Naive thymus-derived CD8-positive, alpha-beta T cell (primary cell): ENCODE results near the gene MYRF. TPM values are rescaled to one million over a fixed set of nuclear protein-coding genes. Genes with fewer than 3 reads are reported as not detected.

Experiments
- ATAC-seq, 2 donors: fragments of 150-1000 bp; cut with Tn5 transposase in 1 of 2; sonication (Bioruptor Pico), chemical (Tn5 transposase) in 1 of 2; 1 replicate in 1 of 2; 2 replicates in 1 of 2; pipeline ENCODE4 v1.10.0; 2021; ENCODE audit warnings: mild to moderate bottlenecking in 2 of 2, moderate library complexity in 2 of 2
- POLR2A ChIA-PET: fragments of 350-600 bp; sonication (Branson Sonifier 250); formaldehyde crosslinking; loops from one replicate; lab custom pipeline; 2021; ENCODE audit warnings: antibody characterized with exemption; lab: Charles Lee
- DNase-seq, 10 donors: peaks; one replicate each; pipeline versions ENCODE4 v3.0.0 to v3.0.0-alpha.2; 2020 to 2022
- H3K27ac Mint-ChIP-seq, 10 donors: one replicate each; pipeline ENCODE4 v1.8.0; 2020 to 2022; ENCODE audit warnings: mild to moderate bottlenecking in 10 of 10, mixed read lengths in 10 of 10, moderate library complexity in 4 of 10, inconsistent platforms in 1 of 10
- H3K27me3 Mint-ChIP-seq, 5 donors: one replicate each; pipeline ENCODE4 v1.8.0; 2021 to 2022; ENCODE audit warnings: mixed read lengths in 5 of 5
- H3K36me3 Mint-ChIP-seq, 3 donors: one replicate each; pipeline ENCODE4 v1.8.0; 2020 to 2022; ENCODE audit warnings: mixed read lengths in 3 of 3, mild to moderate bottlenecking in 2 of 3, inconsistent platforms in 1 of 3
- H3K4me1 Mint-ChIP-seq, 4 donors: one replicate each; pipeline ENCODE4 v1.8.0; 2021 to 2022; ENCODE audit warnings: mixed read lengths in 4 of 4
- H3K4me3 Mint-ChIP-seq, 10 donors: one replicate each; pipeline ENCODE4 v1.8.0; 2020 to 2022; ENCODE audit warnings: mild to moderate bottlenecking in 10 of 10, mixed read lengths in 10 of 10, moderate library complexity in 6 of 10, inconsistent platforms in 1 of 10
- H3K9me3 Mint-ChIP-seq, 9 donors: one replicate each; pipeline ENCODE4 v1.8.0; 2020 to 2022; ENCODE audit warnings: mixed read lengths in 9 of 9, mild to moderate bottlenecking in 3 of 9, inconsistent platforms in 1 of 9, moderate library complexity in 1 of 9
- polyA plus RNA-seq, 3 donors: library from polyadenylated mRNA; unstranded; fragments of 300-500 nt; fragmentation: Illumina TruSeq; gene quantifications; one replicate each; pipeline ENCODE4 v1.2.3, GENCODE V29; 2021
- total RNA-seq, 8 experiments: library from RNA in 2 of 8; stranded (reverse) in 2 of 8; gene quantifications; one replicate each; pipeline ENCODE4 v1.2.3 and lab custom pipeline; 2021 to 2026

Gene MYRF
- total and polyA plus RNA-seq, 5 experiments from 2014 or later = 0.26 to 0.68 (median 0.49) TPM; not detected in 1

- ATAC-seq = no peak
Observed at GRCh38 chr11:61756452-61757212, 4.2 kb downstream of the MYRF start.

GRCh38 chr11:61757213-61757862 is 4.9 kb downstream of the MYRF start:
- Mint-ChIP-seq H3K4me1 (peaks cover 9 to 30% (median 14%) of the 10 kb centered on the region in 4 donors), H3K36me3 (no peaks in the 10 kb centered on the region), H3K9me3 (no peaks in the 10 kb centered on the region), H3K4me3 (no peak overlapping the region), H3K27ac (no peak overlapping the region), H3K27me3 (peaks cover 3 to 23% (median 14%) of the 10 kb centered on the region in 5 donors)
- POLR2A ChIA-PET = interaction anchor here (0.5 kb wide), 1 partner anchor 36 kb away, joined by 3 read pairs; no protein-coding TSS in a partner anchor
- DNase-seq (no peak), ATAC-seq (no peak)

More at GRCh38 chr11:61756452-61757212, 4.2 kb downstream of the MYRF start:
- POLR2A ChIA-PET = interaction anchor here (0.5 kb wide), 1 partner anchor 35 kb away, joined by 3 read pairs; no protein-coding TSS in a partner anchor
- H3K36me3 Mint-ChIP-seq = no peaks in the 10 kb centered on the region
- DNase-seq = peak in 1 of 10 donors; percentile 32
- H3K4me3 Mint-ChIP-seq = peak overlapping the region in 1 of 10 donors; percentile 40
- peaks cover 3 to 18% (median 12%) of the 10 kb centered on the region in 5 donors for H3K27me3 Mint-ChIP-seq
- H3K4me1 Mint-ChIP-seq = peaks cover 12 to 30% (median 16%) of the 10 kb centered on the region in 4 donors
- H3K27ac Mint-ChIP-seq = peak overlapping the region in 5 of 10 donors; percentile 34 to 74 (median 63)
- H3K9me3 Mint-ChIP-seq = no peaks in the 10 kb centered on the region

DNA sequence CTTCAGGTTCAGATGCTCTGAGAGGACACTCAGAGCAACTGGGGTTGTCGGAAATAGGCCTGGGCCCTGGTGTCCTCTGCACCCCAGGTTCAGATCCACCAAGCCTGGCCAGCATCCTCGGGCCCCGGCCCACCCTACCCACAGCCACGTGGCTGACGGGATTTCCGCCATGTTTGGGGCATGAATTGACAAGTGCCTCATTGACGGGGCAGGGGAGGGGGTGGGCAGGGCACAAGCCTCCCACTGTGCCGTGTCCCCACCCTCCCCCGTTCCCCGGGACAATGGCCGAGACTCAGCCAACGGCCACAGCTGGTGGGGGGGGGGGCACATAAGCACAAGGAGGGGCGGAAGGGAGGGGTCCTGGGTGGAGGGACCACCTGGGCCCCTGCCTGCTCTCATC is 8.5 kb downstream of the MYRF start:
- no peaks in the 10 kb centered on the region for H3K36me3 Mint-ChIP-seq

DNA sequence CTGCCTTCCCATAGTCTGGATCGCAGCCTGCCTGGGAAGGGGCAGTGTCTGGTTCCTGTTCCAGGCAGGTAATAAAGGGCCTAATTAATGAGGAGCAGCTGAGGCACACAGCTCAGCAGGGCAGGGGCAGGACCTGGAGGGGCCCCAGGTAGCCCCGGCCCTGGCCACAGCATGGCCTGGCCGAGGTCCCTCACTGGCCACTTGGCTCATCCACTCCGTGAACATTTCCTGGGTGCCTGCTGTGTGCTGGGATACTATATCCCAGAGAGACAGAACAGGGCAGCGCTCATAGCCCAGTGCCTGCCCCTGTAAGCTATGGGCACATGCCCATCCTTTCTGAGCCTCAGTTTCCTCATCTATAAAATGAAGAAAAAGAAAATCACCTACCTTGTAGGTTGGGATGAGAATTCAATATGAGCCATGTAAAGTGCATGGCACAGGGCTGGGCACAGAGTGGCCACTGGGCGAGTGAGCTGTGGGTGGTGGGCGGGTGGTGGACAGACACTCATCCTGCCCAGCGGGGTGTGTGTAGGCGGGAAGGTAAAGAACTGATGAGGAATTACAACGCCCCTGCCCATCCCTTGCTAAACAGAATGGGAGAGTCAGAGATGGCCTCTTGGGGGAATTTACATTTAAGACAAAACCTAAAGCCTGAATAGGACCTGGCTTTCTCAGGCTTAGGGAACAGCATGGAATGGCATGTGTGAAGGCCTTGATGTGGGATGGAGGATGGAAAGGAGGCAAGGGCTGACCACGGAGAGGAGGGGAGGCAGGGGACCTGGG is 9.2 kb downstream of the MYRF start:
- no peak for DNase-seq
- ATAC-seq = no peak
- H3K27me3 Mint-ChIP-seq = peaks cover 1 to 9% (median 5%) of the 10 kb centered on the region in 5 donors
- peak overlapping the region in 2 of 10 donors; percentile 47 to 49 for H3K27ac Mint-ChIP-seq
- H3K4me1 Mint-ChIP-seq = peaks cover 0 to 5% (median 2%) of the 10 kb centered on the region in 4 donors
- H3K36me3 Mint-ChIP-seq = no peaks in the 10 kb centered on the region
- H3K4me3 Mint-ChIP-seq = no peak overlapping the region
- no peaks in the 10 kb centered on the region for H3K9me3 Mint-ChIP-seq
- POLR2A ChIA-PET = no interaction called here

More for the DNA sequence above, 8.5 kb downstream of the MYRF start:
- ATAC-seq (no peak), DNase-seq (no peak)
- Mint-ChIP-seq H3K27ac (no peak overlapping the region), H3K4me3 (no peak overlapping the region), H3K9me3 (no peaks in the 10 kb centered on the region), H3K4me1 (peaks cover 4 to 12% (median 8%) of the 10 kb centered on the region in 4 donors), H3K27me3 (peaks cover 1 to 9% (median 5%) of the 10 kb centered on the region in 5 donors)
- POLR2A ChIA-PET = no interaction called here

DNA sequence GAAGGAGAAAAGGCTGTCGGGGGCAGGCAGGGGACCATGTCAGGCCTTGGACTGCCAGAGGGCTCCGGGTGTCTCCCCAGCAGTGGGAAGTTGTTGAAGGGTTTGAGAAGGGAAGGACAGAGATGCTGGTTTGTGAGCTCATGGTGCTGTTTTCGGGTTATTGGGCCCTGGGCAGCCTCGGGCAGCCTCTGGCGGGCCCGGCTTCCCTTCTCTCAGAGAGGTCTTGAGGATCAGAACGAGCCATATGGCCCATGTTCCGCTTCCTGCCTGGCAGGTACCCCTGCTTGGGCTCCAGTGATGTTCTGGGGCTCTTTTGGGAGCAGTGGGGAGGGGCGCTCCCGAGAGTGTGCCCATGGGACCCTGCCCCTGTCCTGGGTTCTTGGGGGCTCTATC is 9.8 kb downstream of the MYRF start:
- H3K9me3 Mint-ChIP-seq = no peaks in the 10 kb centered on the region
- ATAC-seq (no peak), DNase-seq (no peak)
- H3K4me1 Mint-ChIP-seq = peaks cover 0 to under 1% (median 0%) of the 10 kb centered on the region in 4 donors
- no peak overlapping the region for H3K4me3 Mint-ChIP-seq
- H3K36me3 Mint-ChIP-seq = no peaks in the 10 kb centered on the region
- H3K27me3 Mint-ChIP-seq = peaks cover 1 to 9% (median 5%) of the 10 kb centered on the region in 5 donors
- H3K27ac Mint-ChIP-seq = no peak overlapping the region
- POLR2A ChIA-PET = no interaction called here

DNA sequence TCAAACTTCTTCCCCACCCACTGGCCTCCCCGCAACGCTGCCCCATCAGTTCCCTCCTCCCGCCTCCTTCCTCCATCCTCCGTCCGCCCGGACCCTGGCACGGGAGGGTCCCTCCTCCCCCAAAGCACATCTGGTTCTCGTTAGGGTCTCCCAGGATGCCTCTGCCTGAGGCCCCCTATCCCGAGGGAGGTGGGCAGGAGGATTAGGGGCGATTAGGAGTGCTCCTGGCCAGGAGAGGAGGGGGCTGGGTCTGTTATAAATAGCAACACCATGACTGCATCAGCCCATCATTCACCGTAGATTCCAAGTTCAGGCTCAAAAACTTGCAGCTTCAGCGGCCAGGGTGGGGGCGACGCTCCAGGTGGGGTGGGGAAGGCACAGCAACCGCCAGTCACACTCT is 10.4 kb downstream of the MYRF start:
- no peak overlapping the region for H3K4me3 Mint-ChIP-seq
- H3K27me3 Mint-ChIP-seq = peaks cover 1 to 9% (median 5%) of the 10 kb centered on the region in 5 donors
- H3K27ac Mint-ChIP-seq = no peak overlapping the region
- ATAC-seq (no peak), DNase-seq (no peak)
- POLR2A ChIA-PET = no interaction called here
- no peaks in the 10 kb centered on the region for H3K4me1 Mint-ChIP-seq
- H3K9me3 Mint-ChIP-seq = no peaks in the 10 kb centered on the region
- H3K36me3 Mint-ChIP-seq = no peaks in the 10 kb centered on the region

GRCh38 chr11:61763930-61764605 is 11.6 kb downstream of the MYRF start:
- no peak for ATAC-seq
- no peaks in the 10 kb centered on the region for H3K4me1 Mint-ChIP-seq
- H3K27me3 Mint-ChIP-seq = peaks cover 1 to 9% (median 5%) of the 10 kb centered on the region in 5 donors
- H3K36me3 Mint-ChIP-seq = no peaks in the 10 kb centered on the region
- H3K4me3 Mint-ChIP-seq = no peak overlapping the region
- POLR2A ChIA-PET = no interaction called here
- no peak for DNase-seq
- H3K27ac Mint-ChIP-seq = no peak overlapping the region
- H3K9me3 Mint-ChIP-seq = no peaks in the 10 kb centered on the region

DNA sequence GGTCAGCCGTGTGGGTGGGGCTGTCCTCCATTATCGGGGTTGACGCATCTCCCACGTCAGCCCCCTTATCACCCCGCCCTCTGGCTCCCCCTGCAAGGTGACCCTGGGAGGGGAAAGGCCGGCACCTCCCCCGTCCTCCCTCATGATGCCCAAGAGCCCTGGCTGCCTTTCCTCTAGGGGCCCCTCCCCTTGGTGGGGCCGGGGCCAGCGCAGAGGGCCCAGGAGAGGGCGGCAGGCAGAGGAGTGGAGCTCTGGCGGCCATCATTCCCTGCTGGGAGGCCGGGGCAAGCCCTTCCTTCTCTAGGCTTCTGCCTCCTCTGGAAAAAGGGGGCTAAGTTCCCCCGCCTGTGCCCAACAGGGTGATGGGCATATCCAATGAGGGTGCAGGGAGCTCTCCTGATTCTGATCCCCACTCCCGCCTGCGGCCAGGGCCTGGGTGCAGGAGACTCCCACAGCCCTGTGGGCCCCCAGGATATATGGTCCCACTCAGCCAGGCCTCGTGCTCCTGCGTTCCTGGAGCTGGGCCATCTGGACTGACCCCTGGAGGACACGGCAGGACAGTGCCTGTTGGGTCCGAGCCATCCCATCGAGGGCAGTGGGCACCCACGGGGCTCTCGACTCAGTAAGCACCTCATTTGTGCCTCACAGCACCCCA is 12.3 kb downstream of the MYRF start:
- no peak for ATAC-seq
- Mint-ChIP-seq H3K4me1 (no peaks in the 10 kb centered on the region), H3K36me3 (no peaks in the 10 kb centered on the region), H3K4me3 (no peak overlapping the region), H3K9me3 (no peaks in the 10 kb centered on the region), H3K27ac (no peak overlapping the region), H3K27me3 (peaks cover 1 to 9% (median 5%) of the 10 kb centered on the region in 5 donors)
- POLR2A ChIA-PET = interaction anchor here (0.5 to 0.6 kb wide), 2 partner anchors 34 to 203 kb away, joined by 3 to 5 read pairs; partner anchors contain the start of gene FTH1
- no peak for DNase-seq

DNA sequence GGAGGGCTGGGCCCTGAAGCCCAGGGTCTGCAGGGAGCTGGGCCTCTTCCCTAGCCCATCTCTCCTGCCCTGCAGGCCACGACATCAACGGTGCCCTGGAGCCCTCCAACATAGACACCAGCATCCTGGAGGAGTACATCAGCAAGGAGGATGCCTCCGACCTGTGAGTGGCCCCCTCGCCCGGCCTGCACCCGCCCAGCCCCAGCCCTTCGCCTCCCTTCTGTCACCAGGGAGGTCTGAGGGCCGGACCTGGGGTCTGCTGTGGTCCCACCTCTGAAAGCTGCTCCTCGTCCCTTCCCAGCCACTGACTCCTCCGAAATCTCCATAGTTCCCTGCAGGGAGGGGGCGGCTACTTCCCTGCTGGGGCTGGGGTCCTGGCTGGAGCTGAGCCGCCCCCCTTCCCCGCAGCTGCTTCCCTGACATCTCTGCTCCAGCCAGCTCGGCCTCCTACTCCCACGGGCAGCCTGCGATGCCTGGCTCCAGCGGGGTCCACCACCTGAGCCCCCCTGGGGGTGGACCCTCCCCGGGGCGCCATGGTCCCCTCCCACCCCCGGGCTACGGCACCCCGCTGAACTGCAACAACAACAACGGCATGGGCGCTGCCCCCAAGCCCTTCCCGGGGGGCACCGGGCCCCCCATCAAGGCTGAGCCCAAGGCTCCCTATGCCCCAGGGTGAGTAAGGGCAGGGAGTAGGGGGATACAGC is 13.3 kb downstream of the MYRF start:
- no peak for DNase-seq
- Mint-ChIP-seq H3K27ac (no peak overlapping the region), H3K27me3 (peaks cover 1 to 9% (median 5%) of the 10 kb centered on the region in 5 donors), H3K9me3 (no peaks in the 10 kb centered on the region), H3K4me1 (no peaks in the 10 kb centered on the region), H3K36me3 (no peaks in the 10 kb centered on the region), H3K4me3 (no peak overlapping the region)
- POLR2A ChIA-PET = no interaction called here
- no peak for ATAC-seq

DNA sequence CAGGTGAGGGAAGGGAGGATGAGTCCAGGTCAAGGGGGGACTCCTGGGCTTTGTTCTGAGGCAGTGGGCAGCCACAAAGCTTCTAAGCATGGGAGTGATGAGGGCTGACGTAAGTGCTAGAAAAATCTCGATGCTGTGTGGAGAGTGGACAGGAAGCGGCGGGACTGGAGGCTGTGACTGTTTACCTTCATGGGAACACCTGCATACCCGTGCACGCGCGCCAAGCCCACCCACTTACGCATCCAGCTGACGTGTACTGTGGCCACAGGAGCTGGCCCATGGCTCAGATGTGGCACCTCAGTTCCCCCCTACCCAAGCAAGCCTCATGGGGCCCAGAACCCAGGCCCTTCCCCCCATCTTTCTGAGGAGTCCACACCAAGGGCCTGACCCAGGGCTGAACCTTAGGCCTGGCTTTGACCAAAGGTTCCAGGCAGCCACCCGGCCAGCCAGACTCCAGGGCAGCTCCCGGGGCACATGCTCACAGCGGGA is 14.0 kb downstream of the MYRF start:
- Mint-ChIP-seq H3K9me3 (no peaks in the 10 kb centered on the region), H3K4me3 (no peak overlapping the region), H3K36me3 (no peaks in the 10 kb centered on the region), H3K27ac (no peak overlapping the region), H3K4me1 (no peaks in the 10 kb centered on the region), H3K27me3 (peaks cover 1 to 9% (median 5%) of the 10 kb centered on the region in 5 donors)
- no peak for DNase-seq
- ATAC-seq = no peak
- POLR2A ChIA-PET = no interaction called here

DNA sequence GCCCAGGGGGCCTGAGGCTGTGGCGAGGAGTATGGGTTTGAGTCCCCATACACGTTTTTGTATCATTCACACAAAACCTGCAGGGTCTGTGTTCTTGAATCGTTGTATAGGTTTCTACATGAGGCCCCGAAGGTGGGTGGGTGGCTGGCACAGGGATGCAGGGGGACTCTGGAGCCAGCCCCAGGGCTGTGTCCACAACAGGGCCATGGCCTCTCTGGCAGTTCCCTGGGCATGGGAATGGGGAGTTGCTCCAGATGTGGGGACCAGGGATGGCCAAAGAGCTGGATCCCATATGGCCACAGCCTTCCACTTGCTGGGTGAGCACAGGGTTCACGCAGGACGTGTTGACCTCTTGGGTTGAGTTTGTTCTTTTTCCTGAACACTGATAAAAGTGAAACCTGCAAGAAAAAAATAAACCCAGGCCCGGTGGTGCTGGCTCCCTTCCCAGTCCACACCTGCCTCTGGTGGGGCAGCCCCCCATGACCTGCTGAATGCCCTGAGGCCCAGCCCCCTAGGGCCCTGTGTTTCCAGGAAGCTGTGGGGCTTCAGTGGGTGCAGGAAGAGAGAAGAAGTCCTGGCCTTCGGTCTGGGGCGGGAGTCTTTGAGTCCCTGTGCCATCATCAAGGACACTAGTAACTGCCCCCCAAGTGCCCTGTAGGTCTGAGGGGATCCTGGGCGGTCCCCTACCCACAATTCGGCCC is 16.1 kb downstream of the MYRF start:
- peak overlapping the region in 1 of 10 donors; percentile 12 for H3K27ac Mint-ChIP-seq
- POLR2A ChIA-PET = no interaction called here
- no peaks in the 10 kb centered on the region for H3K36me3 Mint-ChIP-seq
- ATAC-seq = no peak
- no peak for DNase-seq
- peaks cover 0 to 6% (median 2%) of the 10 kb centered on the region in 4 donors for H3K4me1 Mint-ChIP-seq
- peaks cover 0 to 1% (median 0%) of the 10 kb centered on the region in 5 donors for H3K27me3 Mint-ChIP-seq
- no peak overlapping the region for H3K4me3 Mint-ChIP-seq
- no peaks in the 10 kb centered on the region for H3K9me3 Mint-ChIP-seq
